Inferior parietal cortex (tissue), 1 donor: ENCODE results near the gene SFT2D3.

ENCODE experiments used
- DNase-seq: peaks from one replicate; pipeline ENCODE4 v3.0.0-alpha.2; 2016; ENCODE audit errors: extremely low spot score

SFT2D3 gene

DNA sequence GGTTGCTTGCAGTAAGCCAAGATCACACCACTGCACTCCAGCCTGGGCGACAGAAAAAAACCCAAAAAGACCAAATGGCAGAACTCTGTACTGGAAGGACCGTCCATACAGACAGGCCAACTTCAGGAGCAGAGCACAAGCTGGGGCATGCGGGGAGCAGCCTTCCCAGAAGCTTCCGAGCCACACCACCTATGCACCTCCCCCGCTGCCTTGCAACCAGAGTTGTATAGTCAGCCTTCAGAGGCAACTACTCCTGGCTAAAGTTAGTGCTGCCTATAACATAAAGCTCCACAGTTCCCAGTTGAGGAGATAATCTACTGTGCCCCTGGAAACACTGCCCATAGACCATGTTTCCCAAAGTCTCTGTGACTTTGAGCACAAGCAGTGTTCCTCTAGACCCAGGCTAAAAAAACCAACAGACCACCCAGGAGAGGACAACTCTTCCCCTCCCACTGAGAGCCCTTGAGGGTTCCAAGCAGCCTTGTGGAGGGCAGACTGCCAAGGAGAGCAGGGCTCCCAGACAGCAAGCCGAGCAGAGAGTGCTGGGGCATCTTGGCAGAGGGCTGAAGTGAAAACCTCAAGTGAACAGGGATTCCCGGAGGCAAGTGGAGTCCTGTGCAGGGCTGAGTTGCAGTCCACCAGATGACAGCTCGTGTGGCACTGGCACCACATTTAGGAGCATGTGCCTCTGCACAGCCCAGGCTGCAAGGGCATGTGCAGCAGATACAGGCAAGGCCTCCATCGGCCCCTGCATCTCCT is 6.8 kb downstream of the SFT2D3 start:
- no peak for DNase-seq

DNA sequence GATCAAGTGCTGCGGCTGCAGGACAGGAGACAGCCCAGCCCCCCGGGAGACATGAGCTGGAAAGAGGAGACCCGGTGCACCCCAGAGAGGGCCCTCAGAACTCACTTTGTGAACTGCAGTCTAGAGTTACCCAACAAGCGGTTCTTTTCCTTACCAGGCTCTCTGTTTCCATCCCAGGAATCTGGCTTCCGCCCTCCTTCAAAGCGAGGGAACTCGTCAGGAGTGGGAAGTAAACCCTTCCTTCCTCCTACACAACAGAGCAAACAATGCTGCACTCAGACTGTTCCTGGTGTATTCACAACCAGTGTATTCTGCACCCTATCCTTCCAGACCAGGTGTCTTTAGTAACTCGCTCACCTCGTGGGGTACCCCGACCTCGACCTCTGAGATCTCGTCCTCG is 8.0 kb downstream of the SFT2D3 start:
- no peak for DNase-seq

DNA sequence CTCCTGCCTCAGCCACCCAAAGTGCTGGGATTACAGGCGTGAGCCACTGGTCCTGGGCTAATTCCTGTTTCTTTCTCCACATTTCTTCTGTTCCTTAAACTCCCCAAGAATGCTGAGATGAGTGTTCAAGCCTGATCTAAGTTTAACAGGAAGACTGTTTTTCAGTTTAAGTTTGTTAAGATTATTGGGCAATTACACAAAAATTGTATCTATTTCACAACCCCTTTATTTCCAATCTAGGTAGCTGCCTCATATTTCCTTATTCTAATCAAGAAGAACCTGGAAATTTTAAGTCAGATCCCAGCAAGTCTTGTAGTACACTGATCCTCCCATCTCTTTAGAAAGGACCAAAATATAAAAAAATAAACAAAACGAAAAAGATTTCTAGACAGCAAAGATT is 11.7 kb downstream of the SFT2D3 start:
- no peak for DNase-seq

DNA sequence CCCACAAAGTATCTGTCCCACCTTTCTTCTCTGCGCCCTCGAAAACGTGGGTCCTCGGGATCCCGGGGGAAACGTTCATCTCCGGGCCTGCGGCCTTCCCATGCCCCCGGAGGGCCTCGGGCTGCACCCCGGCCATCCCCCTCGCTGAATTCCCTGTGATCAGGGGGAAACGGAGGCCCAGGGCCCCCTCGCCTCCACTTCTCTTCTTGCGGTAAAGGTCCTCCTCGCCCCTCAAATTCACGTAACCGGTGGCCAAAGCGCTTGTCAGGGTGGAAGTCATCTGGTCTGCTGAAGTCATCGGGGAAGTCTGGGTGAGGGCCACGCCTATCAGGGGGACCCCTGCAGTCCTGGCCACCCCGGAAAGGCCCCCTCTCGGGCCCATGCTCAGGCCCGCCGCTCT is 12.3 kb downstream of the SFT2D3 start:
- no peak for DNase-seq

DNA sequence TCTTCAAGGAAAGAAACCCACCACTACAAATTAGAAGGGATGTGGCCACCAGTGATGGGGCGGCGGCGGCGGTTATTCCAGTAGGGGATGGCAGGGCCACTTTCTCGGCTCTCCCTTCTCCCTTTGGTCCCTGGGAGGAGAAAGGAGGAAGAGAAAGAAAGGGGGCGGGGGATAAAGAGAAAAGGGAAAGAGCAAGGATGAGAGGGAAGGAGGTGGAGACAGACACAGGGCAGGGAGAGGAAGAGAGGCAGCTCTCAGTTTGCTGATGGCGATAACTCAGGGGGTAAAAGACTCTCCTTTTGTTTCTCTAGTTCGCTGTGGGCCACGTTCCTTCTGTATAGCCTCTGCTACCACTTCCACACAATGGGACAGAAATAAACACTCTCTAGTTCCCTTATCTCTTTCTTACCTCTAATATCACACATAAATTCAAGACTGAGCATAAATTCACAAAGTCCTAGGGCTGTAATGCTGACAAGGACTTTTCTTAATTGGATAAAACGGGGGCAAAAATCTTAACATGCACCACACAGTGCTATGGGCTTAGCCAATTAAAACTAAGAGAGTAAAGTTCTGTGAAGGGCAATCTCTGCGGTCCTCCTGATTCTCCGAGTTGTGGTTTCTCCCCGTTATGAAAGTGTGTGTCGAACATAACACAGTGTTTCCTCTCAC is 14.6 kb downstream of the SFT2D3 start:
- no peak for DNase-seq

DNA sequence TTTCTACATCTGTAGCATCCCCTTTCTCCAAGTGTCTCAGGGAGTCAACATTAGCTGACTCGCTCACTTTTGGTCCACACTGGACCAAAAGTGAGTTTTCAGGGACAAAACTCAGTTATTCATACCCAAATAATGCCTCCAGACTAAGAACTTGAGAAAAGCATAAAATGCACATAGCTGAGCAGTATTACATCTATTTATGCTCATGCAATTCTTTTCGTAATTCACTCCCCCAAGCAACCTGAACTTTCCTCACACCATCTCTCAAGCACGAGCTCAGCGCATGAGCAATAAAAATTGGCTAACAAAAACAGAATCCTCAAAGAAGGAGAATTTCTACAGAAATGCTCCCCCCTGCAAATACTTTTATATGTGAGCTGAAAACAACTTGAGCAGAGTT is 17.0 kb downstream of the SFT2D3 start:
- no peak for DNase-seq

DNA sequence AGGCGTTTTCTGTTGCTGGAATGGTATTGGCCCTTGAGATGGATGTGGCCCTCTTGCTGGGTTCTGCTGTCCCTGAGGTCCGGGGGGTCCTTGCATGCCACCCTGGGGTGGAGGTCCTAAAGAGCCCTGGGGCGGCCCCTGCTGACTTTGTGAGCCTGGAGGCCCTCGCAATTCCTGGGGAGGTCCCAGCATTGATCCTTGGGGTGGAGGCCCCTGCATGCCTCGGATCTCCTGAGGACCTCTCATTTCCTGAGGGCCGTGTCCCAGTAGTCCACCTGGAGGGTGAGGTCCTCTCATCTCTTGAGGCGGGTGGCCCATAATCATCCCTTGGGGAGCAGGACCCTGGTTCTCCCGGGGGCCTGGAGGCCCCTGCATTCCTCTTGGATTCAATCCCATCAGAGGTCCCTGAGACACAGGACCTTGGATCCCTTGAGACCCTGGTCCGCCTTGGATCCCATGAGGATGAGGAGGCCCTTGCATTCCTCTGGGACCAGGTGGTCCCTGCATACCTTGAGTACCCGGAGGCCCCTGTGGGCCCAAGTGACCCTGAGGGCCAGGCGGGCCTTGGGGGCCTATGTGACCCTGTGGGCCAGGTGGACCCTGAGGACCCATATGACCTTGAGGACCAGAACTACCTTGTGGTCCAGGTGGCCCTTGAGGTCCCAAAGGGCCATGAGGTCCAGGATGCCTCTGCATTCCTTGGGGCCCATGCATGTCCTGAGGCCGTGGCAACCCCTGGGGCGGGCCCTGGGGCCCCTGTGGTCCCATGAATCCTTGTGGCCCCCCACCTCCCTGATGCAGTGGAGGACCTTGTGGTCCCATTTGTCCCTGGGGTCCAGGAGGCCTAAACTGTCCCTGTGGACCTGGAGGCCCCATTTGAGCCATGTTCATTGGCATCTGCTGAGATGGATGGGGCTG is 18.3 kb downstream of the SFT2D3 start:
- DNase-seq, result no peak

DNA sequence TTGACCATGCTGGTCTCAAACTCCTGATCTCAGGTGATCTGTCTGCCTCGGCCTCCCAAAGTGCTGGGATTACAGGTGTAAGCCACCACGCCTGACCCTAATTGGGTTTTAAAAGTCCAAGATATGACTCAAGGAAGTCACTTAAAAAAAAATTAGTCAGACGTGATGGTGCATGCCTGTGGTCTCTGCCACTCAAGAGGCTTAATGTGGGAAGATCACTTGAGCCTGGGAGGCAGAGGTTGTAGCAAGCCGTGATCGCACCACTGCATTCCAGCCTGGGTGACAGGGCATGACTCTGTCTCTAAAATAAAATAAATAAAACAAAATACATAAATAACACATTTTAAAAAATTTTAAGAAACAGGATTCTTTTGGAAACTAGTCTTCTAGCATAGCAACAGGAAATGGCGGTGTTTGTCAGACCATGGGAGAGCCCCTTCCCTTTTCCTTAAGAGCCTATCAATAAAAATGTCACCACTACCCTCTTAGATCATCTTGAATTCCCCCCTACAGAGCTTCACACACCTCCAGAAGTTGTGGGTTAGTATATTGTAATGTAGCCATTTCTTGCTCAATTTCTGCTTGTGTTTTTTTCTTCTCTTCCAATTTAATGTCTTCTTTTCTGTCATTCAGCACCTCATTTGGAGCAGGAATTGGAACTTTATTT is 20.1 kb downstream of the SFT2D3 start:
- DNase-seq, result no peak

DNA sequence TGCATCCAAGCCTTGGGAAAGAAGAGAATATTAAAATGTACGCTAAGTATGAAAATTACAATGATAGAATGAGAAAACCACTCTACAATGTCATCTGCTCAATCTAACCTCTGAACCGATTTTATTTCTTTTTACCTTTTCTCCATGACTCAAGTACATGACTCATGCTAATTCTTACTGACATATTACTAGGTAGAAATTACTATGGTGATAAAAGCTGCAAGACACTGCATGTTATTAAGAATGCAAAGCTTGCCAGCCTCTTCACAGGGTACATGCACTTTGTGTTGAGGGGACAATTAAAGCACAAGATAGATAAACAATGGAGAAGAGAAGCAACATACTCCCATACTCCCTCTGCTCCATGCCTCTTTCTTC is 20.7 kb downstream of the SFT2D3 start:
- DNase-seq, result no peak

DNA sequence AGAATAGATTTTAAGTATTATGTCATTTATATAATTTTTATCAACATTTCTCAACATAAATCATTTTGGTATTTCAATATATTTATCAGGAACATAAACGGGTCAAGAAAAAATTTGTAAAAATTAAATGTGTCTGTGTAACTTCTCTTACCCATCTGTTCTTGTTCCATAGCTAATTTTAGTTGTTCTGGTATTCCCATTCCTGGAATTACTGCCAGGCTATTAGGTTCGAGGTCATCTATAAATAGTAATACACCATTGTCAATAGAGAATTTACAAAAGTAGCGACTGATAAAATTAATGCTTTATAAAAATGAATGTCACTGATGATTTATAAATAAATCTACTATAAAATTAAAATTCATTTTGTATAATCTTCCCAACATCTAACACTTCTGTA is 21.5 kb downstream of the SFT2D3 start:
- DNase-seq, result no peak

DNA sequence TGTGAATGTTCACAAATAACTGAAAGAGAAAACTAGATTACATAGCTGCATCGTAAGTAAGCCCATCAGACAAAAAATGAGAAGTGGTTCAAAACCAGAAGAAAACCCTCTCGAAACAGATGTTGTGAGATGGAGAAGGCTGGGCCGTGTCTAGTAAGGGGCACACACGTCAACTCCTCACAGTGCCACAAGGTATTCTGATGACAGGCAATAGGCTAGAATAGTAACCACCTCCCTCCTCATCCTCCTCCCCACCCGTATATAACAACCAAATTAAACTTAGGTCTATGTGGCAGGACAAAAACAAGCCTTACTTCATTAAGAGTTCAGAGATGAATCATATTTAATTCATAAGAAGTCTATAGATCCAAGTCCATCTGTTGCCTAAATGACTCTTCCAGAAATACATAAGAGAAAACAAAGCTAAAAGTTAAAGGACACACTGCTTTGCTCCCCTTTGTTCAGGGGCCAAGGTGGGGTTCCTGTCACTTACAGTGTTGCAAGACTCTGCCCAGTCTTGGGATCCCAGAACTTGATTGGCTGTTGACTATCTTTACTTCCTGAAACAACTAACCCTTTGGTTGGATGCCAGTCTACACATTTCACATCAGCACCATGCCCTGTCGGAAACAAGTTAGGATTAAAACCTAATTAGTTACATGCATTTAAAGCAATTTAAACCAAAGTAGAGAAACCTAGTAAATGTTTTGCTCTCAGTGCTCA is 25.0 kb downstream of the SFT2D3 start:
- DNase-seq, result no peak

DNA sequence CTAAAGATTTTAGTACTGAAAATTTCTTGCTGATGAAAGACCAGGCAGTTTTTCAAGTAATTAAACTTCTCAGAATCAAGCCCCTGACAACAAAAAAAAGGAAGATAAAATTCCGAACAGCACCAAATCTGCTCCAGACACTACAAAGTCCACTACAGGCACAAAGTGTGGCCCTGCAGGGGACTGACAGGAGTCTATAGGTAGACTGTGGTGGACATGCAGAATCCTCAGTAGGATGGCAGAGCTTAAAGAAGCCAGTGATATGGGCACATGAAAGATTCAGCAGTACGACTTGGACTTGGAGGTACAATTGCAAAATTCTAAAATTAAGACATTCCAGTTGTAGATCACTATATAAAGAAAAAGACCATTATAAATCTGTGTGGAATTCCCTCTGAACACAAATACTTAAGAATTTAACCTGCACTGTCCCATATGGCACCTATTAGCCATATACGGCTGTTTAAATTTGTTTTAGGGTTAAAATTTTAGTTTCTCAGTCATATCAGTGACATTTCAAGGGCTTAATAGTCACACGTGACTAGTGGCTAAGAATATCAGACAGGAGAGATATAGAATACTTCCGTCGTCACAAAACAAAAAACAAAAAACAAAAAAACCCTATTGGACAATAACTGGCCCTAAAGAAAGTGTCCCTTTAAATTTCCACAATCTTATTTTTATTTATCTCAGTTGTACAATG is 32.0 kb downstream of the SFT2D3 start:
- DNase-seq, result no peak

DNA sequence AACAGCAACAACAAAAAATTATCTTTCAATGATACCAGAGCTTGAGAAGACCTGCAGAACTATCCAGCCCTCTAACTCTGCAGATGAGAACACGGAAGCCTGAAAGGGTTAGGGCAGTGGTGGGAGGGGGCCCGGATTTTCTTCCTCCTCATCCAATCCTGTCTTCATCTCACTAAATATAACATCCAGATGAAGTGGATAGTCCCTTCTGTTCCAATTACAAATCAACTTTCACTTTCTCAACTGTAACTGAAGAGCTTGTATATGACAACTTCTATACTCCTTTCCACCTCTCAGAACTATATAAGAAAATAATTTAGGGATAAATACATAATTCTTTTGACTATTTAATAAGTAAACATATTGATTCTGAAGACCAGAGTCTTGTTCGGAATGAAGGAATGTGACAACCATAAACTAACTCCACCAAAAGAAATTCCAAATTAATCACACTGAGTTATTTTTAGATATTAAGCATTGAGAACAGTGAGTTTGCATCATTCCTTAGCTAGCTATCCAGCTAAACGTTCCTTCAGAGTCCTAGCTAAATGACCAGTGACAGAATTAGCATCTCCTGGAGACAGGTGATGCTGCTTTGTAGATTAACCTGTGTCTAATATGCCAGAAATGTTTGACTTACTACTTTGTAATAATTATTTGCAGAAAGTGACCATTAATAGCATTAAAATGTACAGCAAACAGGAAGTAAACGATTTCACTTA is 32.7 kb downstream of the SFT2D3 start:
- DNase-seq, result no peak

DNA sequence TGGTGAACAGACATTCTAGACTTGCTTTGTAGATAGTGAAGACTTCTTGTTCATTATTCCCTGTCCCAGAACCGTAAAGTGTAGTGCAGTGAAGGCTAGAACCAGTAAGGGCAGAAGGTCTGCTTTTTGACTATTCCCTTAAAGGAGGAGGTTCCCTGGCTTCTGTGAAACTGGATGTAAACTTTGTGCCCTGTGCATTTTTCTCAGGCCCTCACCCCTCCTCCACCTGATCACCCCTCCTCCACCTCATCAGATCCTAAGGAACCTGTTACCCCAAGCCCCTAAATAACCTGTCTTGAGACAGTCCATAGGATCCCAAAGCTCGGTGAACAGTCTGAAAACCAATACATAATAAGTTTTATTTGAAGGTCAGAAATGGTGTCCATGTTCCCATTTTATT is 33.7 kb downstream of the SFT2D3 start:
- no peak for DNase-seq

DNA sequence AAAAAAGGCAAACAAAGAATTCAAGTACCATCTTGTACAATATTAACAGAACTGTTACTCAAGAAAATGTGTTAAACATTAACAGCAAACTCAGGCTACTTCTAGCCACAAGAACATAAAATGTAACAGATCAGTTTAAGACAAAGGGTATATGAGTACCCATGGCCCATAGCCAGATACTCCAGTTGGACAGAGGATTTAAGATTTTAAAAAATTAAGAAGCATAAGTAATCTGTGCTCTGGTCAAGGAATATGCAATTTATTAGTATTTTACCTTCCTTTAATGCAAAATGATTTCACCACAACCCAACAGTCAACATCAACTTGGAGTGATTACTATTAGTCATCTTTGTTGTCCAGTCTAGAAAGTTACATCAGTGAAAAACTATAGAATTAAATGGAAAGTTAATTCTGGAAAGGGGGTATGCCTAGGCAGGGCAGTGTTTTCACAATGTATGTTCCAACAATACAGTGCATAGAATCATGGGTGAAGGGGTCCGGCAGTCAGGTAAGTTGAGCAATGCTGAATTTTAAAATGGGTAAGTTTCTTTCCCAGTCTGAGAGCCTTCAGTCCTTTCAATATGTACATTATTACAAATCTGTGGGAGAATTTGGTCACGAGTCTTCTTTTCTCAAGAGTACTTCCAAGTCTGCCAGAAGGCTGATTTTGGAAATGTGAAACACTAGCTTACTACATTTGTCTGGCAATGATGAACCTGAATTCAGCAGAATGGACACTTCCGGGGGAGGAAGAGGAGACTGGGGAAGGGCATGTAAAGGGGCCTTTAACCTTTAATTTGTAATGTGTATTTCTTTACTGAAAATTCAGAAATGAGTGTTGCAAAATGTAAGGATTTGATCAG is 34.5 kb downstream of the SFT2D3 start:
- DNase-seq, result no peak

DNA sequence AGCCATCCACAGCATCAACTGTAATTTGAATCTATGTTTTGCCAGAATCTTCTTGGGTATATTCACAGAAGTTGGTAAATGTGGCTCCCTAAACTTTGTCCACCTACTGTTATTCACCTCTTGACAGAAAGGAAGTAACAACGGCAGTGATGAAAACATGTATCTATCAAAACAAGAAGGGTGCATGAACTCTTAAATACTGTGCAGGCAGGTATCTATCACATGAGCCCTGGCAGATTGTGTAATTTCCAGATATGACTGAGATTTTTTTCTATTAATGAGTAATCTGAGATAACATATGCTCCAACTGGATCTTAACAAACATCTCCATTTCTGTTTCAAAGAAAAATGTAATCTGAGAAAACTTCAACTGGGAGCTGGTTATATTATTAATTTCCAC is 36.6 kb downstream of the SFT2D3 start:
- DNase-seq, result no peak

DNA sequence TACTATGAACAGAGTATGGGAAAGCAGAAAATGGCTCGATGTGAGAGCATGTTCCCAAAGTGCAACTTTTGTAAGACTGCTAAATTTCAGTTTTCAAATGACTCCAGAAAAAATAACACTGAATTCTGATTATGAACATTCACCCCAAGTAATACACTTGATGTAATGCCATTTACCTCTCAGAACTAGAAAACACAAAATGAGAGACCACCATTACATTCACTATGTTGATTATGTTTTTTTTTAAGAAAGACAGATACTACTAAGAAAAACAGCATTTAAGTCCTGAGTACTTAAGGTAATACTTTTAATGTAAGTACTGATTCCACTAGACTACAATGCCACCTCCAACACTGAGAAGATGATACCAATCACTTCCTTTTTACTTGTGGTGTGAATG is 38.5 kb downstream of the SFT2D3 start:
- DNase-seq, result no peak

DNA sequence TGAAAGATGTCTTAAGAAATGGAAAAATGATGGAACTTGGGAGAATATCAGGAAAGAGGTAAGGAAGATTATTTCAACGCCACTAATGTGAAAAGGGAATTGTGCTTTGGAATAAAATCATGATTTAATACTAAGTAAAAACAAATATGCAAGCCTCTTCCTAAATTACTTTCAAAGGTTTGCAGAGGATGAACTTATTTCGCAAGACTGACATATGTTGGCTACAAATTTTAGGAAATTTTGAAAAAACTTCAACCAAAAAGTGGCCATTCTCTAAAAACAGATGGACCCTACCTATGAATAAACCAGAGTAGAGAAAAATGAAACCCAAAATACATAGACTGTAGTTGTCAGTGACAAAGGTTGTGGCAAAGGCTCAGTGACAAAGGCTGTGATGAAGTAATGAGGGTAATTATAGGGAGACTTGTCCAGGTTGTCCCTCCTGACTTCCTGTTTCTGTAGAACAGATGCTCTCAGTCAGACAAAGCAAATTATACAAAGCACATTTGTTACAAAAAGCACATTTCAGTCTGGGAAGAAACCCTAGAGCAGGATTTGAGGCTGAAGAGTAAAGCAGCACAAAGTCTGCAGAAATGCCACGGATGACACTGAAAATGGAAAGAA is 39.5 kb downstream of the SFT2D3 start:
- no peak for DNase-seq
